ENCODE measurements around the gene GRPEL1. TPM values are rescaled to one million over a fixed set of nuclear protein-coding genes. Genes with fewer than 3 reads are reported as not detected.

GRPEL1 gene
- total and polyA plus RNA-seq, 2 of the 8 experiments (the other 6 are each of a cell fraction or from before 2014, with no cell fraction given) = 13.5 to 39.9 TPM

GRCh38 chr4:7075962-7076695 lies 8.3 kb upstream of the GRPEL1 start (continued):
- no peak for TF ChIP-seq SUZ12 (IDR thresholded peaks at IDR 0.05; ENCODE audit: low read length)
- TF ChIP-seq SIN3A (conservative IDR thresholded peaks at IDR 0.05 in 1 of 2, IDR thresholded peaks at IDR 0.05 in 1 of 2; ENCODE audit: low read depth in 1 of 2, low read length in 2 of 2) = no peak
- no peak for TF ChIP-seq BCL11A (IDR thresholded peaks at IDR 0.05; ENCODE audit: low read depth in 2 of 2, low read length in 2 of 2)
- no peak for TF ChIP-seq TBP (IDR thresholded peaks at IDR 0.05; ENCODE audit: low read depth, low read length)
- TF ChIP-seq CREB1 (IDR thresholded peaks at IDR 0.05) = no peak
- TF ChIP-seq, protein P1, sequence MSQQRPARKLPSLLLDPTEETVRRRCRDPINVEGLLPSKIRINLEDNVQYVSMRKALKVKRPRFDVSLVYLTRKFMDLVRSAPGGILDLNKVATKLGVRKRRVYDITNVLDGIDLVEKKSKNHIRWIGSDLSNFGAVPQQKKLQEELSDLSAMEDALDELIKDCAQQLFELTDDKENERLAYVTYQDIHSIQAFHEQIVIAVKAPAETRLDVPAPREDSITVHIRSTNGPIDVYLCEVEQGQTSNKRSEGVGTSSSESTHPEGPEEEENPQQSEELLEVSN (IDR thresholded peaks at IDR 0.05) = no peak
